Panc1 (cell line): ENCODE measurements around the gene PGLYRP2.

Source experiments
- POLR2AphosphoS5 ChIP-seq: IDR thresholded peaks from 2 replicates; pipeline ENCODE4 v1.6.1; 2012; ENCODE audit warnings: mild to moderate bottlenecking, low read depth, low read length, moderate library complexity
- SIN3A ChIP-seq: IDR thresholded peaks from 2 replicates; pipeline ENCODE4 v1.6.1; 2012; ENCODE audit warnings: low read depth, mild to moderate bottlenecking, low read length, moderate library complexity, borderline replicate concordance; ENCODE audit not compliant: insufficient read depth
- TCF7L2 ChIP-seq: IDR thresholded peaks from 2 replicates; pipeline ENCODE4 v1.6.1; 2011; ENCODE audit warnings: mild to moderate bottlenecking, low read depth, low read length, inconsistent platforms
- TF ChIP-seq, protein P1 (sequence below): fragments of 450-650 bp; IDR thresholded peaks from 2 replicates; pipeline ENCODE4 v1.5.1; 2017; ENCODE audit warnings: mild to moderate bottlenecking
- TF ChIP-seq, protein P2 (sequence below), 2 experiments: IDR thresholded peaks; 2 replicates each; pipeline ENCODE4 v1.6.1; 2011 to 2012; ENCODE audit warnings: low read depth in 2 of 2, control low read depth in 1 of 2, low read length in 1 of 2, mild to moderate bottlenecking in 1 of 2, moderate library complexity in 1 of 2; ENCODE audit not compliant: insufficient read depth in 1 of 2

DNA sequence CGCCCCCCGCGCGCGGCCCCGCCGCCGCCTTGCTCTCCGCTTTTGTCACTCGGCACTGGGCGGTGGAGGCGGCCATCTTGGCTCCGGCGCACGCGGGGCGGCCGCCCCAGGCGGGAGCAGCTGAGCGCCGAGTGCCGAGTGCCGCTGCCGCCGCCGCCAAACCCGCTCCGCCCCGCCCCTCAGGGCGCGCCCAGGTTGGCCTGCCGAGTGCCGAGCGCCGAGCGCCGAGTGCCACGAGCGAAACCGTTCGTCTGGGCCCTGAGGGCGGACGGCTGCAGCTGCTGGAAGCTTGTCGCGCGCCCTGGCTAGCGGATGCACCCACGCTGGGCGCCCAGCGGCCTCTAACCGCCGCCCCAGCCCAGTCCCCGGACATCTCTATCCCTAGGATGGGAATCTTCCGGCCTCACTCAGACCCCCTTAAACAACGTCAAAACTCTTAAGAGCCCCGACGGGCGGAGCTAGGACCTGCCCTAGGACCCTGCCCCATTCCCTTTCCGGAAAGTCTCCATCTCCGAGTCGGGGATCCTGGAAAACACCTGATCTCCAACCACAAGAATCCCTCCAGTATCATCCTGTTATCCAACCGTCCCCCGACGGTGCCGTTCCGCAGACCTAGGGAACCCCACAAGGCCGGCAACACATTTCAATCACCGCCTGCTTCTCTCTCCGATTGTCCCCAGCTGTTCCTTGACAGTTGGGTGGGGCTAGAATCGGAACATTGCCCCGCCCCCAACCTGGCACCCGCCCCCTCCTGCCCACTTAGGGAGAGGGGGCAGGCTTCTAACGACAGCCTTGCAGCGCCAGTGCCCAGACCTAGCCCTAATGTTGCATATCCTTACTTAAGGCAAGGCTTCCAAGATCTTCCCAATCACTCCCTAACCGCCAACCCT lies 46.4 kb downstream of the PGLYRP2 start:
- TF ChIP-seq, protein P1, sequence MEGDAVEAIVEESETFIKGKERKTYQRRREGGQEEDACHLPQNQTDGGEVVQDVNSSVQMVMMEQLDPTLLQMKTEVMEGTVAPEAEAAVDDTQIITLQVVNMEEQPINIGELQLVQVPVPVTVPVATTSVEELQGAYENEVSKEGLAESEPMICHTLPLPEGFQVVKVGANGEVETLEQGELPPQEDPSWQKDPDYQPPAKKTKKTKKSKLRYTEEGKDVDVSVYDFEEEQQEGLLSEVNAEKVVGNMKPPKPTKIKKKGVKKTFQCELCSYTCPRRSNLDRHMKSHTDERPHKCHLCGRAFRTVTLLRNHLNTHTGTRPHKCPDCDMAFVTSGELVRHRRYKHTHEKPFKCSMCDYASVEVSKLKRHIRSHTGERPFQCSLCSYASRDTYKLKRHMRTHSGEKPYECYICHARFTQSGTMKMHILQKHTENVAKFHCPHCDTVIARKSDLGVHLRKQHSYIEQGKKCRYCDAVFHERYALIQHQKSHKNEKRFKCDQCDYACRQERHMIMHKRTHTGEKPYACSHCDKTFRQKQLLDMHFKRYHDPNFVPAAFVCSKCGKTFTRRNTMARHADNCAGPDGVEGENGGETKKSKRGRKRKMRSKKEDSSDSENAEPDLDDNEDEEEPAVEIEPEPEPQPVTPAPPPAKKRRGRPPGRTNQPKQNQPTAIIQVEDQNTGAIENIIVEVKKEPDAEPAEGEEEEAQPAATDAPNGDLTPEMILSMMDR: no peak
- TF ChIP-seq SIN3A (peak; percentile 74; the same call in 1 of the 2 replicates), POLR2AphosphoS5 (0 out of 2 replicates have a peak, but pooled peaks have one; percentile 45), TCF7L2 (no peak)
- TF ChIP-seq, protein P2, sequence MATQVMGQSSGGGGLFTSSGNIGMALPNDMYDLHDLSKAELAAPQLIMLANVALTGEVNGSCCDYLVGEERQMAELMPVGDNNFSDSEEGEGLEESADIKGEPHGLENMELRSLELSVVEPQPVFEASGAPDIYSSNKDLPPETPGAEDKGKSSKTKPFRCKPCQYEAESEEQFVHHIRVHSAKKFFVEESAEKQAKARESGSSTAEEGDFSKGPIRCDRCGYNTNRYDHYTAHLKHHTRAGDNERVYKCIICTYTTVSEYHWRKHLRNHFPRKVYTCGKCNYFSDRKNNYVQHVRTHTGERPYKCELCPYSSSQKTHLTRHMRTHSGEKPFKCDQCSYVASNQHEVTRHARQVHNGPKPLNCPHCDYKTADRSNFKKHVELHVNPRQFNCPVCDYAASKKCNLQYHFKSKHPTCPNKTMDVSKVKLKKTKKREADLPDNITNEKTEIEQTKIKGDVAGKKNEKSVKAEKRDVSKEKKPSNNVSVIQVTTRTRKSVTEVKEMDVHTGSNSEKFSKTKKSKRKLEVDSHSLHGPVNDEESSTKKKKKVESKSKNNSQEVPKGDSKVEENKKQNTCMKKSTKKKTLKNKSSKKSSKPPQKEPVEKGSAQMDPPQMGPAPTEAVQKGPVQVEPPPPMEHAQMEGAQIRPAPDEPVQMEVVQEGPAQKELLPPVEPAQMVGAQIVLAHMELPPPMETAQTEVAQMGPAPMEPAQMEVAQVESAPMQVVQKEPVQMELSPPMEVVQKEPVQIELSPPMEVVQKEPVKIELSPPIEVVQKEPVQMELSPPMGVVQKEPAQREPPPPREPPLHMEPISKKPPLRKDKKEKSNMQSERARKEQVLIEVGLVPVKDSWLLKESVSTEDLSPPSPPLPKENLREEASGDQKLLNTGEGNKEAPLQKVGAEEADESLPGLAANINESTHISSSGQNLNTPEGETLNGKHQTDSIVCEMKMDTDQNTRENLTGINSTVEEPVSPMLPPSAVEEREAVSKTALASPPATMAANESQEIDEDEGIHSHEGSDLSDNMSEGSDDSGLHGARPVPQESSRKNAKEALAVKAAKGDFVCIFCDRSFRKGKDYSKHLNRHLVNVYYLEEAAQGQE (IDR thresholded peaks at IDR 0.05; ENCODE audit: insufficient read depth in 1 of 2, low read depth in 2 of 2, low read length in 1 of 2): 0 out of 4 replicates have a peak, but pooled peaks of 1 of the 2 experiments have one; percentile 35
